Muscle of arm (tissue), 12 donors: ENCODE measurements around the gene AMPD2. TPM values are rescaled to one million over a fixed set of nuclear protein-coding genes. Genes with fewer than 3 reads are reported as not detected.
"Not testable (repeated sequence)": the region's sequence is repeated elsewhere in the genome, so short reads cannot be mapped to it uniquely, and the experiment has no call there.

ENCODE experiments used
- DNase-seq: peaks from one replicate; pipeline ENCODE4 v3.0.0-alpha.2; 2013
- polyA plus RNA-seq, 12 donors: library from polyadenylated mRNA; unstranded; fragments of 120-200 nt; gene quantifications; one replicate each; pipeline ENCODE4 v1.2.1, GENCODE V29; 2013; ENCODE audit not compliant: insufficient read length in 12 of 12

Gene AMPD2
- polyA plus RNA-seq, 12 donors, result 22.1 to 54.9 (median 33.5) TPM; not detected in 1

GRCh38 chr1:109649491-109649914 lies 29.9 kb downstream of the AMPD2 start:
- peak; percentile 71 for DNase-seq

DNA sequence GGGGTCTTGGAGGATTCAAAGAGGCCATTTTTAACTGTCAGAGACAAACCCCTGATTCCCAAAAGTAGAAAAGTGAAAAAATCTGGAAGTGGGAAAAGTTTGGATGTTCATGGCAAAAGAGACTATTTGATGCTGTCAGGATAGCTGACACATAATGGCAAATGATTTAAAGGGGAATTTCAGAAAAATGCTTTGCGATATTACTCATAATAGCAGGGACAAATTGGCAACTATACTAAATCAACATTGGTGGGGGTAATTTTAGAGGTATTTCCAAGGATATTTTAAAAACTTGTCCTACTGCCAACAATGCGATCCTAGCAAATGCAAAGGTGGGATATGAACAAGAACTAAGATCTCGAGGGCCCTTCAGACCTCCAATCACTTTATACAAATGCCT lies 31.0 kb downstream of the AMPD2 start:
- no peak for DNase-seq

DNA sequence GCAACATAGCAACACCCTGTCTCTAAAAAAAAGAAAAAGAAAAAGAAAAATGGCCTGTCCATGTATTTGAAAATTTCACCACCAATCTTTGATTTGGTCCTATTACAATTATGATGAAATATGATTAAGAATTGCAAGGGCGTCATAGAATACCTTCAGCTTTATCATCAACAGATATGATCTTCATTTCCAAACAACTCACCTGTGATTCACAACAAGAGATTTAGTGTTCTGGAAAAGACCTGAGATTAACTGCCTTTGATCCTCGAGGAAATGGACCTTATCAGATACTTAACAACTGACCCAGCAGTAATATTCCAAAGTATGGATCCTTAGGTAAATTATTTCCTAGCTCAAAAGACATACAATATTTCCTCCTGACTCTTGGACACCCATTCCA lies 32.8 kb downstream of the AMPD2 start:
- no peak for DNase-seq

DNA sequence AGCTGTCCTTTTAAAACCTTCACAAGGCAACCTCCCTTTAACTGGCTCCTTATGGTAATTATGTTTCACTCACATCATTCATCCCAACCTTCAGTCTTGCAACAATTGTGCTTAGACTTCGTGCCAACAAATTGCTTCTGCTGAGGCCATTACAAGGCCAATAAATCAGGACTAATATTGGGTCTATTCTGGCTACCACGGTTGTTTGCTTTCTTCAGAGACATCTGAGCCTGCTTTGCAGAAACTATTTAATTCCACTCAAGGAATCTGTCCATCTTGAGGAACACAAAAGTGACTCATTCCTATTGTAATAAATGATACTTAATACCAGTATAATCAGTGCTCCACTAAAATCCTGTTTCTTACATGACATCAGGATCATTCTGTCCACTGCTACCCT lies 33.7 kb downstream of the AMPD2 start:
- no peak for DNase-seq

DNA sequence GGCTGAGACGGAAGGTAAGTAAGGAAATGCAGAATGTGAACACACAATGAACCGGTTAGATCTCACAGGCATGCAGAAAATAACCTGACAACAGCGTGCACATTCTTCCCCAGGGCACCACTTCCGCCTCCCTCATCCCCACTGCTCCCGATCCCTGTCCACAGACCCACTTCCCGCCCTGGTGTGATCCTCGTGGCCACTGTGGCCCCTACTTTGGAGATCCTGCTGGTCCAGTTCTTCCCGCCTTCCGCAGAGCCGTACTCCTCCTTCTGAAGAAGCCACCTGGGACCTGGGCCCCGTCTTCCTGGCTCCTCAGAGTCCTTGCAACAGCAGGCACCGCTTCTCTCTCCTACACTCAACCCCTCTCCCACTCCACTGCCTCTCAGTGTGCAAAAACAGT lies 34.9 kb downstream of the AMPD2 start:
- no peak for DNase-seq

- DNase-seq, result peak; percentile 81
These were observed 36.2 kb downstream of the AMPD2 start, which contains the start of gene GSTM4 for GRCh38 chr1:109655615-109656519. TSS of gene GSTM4 (plus strand) at chr1:109656099. CDS start at chr1:109656390, 291 bp downstream.

- no peak for DNase-seq
These were observed 37.8 kb downstream of the AMPD2 start for GRCh38 chr1:109657395-109657794.

- DNase-seq, result no peak
These were observed 38.3 kb downstream of the AMPD2 start for GRCh38 chr1:109657970-109658369.

- no peak for DNase-seq
These were observed 39.0 kb downstream of the AMPD2 start for GRCh38 chr1:109658533-109659042.

GRCh38 chr1:109659145-109659544 lies 39.5 kb downstream of the AMPD2 start:
- no peak for DNase-seq

DNA sequence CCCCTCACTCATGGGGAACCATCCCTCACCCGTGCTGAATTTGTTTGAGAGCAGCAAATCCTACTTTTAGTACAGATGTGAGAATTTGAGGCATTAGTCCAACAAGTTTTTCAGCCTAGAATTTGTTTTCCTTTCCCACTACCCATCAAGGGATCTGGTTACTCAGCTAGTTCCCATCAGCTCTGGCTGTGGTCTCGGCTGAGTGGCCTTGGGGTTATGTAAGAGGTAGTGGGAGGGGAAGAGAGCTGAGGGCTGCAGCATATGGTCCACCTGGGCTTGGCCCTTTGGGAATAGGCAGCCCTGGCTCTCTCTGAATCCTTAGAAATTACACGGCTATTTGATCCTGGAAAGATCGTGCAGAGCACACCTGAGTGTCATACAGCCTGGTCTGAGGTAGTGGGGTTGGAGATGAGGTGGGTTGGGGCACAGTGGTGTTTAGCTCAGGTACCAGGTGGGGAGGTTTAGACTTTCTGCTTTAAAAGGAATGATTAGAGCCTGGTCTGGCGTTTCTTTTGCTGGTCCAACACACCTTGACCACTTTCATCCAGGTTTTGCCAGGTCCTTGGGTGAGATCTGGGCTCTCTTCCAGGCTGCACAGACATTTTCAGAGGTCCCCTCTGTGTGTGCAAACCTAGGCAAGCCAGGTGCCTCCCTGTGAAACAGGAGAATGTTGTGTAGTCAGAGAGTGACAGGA lies 40.5 kb downstream of the AMPD2 start:
- DNase-seq, result no peak

- DNase-seq, result not testable (repeated sequence)
These were observed 41.0 kb downstream of the AMPD2 start for GRCh38 chr1:109660691-109661026.

GRCh38 chr1:109661391-109661790 lies 41.8 kb downstream of the AMPD2 start:
- DNase-seq, result no peak

DNA sequence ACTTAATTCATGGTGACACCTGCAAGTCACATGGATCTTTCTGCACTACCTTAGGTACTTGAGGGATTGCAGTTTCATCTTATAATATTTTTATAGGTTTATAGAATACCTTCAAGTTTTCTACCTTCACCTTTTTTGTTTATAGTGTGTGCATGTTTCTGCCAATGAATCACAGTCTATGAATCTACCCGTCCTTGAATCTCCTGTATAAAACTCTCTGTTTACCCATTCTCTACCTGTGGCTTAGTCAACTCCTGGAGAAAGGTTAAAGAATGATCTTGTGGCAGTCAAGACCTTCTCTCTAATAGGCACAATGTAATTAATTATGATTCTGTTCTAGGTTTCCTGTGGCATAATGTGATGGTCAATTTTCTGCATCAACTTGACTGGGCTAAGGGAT lies 45.0 kb downstream of the AMPD2 start:
- DNase-seq, result no peak

DNA sequence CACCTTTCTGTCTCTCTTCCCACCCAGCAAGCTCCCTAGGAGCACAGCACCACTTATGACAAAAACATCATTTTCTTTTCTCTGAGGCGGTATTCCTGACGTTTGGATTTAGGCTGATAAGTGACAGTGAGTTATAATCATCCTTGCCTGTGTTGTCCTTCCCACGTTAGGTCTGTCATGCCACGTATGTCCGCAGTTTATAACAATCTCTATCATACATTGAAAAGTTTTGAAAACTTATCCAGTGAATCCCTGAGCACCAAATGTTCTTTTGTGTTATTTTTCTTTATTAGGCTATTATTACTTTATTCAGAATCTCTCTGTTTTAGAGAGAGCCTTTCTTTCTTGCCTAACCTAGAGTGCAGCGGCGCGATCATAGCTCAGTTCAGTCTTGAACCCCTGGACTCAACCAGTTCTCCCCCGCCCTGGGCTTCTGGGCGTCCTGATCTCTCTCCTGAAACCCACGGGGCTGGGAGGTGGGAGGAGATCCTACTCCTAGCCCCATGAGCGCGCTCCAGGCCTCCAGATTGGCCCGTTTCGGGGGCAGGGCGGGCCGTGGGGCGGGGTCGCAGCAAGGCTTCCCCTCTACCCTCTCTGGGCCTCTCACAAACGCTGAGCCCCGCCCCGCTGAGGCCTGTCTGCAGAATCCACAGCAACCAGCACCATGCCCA lies 48.0 kb downstream of the AMPD2 start, which contains the start of gene GSTM2:
Gene GSTM2, plus strand, starts transcription at position 606 of the 671 bp plus-strand sequence. Its CDS starts 59 bp downstream, at position 665.
- peak; percentile 94 for DNase-seq

- DNase-seq, result no peak
These were observed 48.6 kb downstream of the AMPD2 start for GRCh38 chr1:109668123-109668775.

GRCh38 chr1:109669246-109669948 lies 49.8 kb downstream of the AMPD2 start:
- DNase-seq, result no peak

- not testable (repeated sequence) for DNase-seq
These were observed 50.3 kb downstream of the AMPD2 start for GRCh38 chr1:109669949-109670302.

DNA sequence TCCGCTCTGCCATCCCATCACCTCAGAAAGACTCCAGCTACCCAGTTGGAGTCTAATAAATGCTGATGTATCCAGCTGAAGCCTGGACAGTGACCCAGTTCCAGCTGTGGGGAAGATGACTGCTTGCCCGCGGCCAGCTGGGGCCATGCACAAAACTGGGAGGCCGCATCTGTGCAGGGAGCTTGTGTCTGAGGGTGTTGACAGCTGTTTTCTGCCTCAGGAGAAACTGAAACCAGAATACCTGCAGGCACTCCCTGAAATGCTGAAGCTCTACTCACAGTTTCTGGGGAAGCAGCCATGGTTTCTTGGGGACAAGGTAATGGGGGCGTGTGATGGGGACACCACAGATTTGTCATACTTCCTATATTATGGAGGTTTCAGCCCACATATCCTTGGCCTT lies 51.4 kb downstream of the AMPD2 start:
- no peak for DNase-seq

- DNase-seq, result not testable (repeated sequence)
These were observed 54.2 kb downstream of the AMPD2 start for GRCh38 chr1:109673861-109674260.
